ENCODE results near the gene SPECC1.
"Not testable (repeated sequence)": the region's sequence is repeated elsewhere in the genome, so short reads cannot be mapped to it uniquely, and the experiment has no call there.

Gene SPECC1

DNA sequence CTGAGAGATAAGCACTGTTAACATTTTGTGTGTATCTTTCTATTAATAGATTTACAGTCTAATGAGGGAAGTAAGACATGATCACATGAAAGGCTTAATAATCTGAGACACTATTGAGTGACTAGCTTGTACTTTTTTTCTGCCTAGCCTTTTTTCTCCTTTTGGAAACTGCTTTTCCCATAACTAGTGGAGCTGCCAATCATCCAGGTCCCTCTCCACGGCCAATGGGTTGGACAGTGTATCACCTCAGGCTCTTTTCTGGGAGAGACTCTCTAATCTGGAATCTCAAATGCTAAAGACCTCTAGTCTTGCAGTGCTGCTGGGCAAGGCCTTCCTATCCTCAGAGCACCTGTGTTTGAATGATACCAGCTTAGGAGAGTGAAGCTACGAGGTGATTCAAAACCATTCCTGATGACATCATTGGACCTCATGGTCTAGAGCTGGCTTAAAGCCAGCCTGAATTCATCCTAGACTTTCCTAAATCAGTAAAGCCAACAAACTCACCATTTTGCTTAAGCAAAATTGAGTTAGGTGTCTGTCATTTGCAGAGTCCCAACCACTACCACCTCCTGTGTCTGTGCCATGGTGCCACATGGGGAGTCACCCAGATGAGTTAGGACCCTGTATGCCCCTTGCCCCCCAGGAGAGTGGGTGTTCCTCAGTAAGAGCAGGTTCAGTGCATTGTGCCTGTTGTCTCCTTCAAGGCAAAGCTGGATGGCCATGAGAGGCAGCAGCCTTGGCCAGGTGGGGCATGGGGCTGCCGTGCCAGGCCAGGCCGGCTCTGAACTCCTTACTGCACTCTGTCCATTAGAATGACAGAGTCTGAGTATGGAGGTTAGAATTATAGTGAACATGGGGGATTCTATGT, 62.9 kb downstream of the SPECC1 start:
- DNase-seq = no peak

DNA sequence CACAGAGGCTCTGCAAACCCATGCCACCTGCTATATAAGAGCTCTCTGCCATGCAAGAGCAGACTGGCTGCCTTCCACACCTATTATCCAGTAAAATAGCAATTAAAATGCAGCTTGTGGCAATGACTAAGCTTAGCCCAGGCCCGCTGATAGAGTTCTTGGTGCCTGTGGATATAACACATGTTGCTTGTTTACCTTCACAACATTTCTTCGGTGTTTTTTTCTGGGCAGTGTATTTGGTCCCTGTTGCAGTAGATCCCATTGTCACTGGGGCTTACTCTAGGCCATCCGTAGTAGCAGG, 63.5 kb downstream of the SPECC1 start:
- DNase-seq = no peak

DNA sequence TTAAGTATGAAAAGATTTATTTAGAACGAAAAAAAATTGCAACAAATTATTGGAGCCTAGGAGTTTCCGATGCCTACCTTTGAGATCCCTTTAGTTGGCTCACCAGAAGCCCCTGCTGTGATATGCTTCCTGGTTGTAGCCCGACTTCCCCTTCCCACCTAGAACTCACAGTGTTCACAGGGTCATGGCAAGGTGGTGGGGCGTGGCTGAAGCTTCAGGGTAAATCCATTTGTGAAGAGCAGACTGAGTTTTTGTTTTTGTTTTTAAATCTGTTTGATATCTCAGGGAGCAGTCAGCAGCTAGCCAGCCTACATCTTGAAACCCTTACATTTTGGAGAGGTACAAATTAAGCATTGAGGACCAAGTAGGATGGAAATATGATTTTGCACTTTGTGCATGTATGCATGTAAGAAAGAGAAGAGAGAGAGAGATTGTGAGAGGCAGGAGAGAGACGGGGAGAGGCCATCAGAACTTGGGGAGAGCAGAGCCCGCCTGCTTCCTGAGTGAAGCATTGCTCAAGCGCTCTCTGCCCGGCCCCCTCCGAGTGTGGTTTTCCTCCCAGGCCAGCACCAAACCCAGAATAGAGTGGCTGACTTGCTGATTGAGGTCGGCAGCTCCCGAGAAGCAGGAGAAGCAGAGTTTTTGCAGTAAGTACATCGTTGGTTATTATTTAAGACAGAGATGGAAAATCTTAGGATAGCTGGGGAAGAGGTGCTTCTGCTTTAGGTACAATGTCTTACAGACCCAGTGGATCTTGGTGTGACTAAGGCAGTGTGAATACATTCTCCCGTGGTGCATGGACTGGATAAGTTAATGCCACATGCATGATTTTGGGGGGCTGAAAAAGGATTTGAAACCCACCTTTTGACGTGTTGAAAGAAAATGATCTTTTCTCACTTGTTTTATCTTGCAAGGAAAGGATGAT, 64.2 kb downstream of the SPECC1 start:
- peak; percentile 30 for DNase-seq

GRCh38 chr17:20074001-20074400, 64.8 kb downstream of the SPECC1 start:
- DNase-seq = no peak

GRCh38 chr17:20074489-20074888, 65.3 kb downstream of the SPECC1 start:
- no peak for DNase-seq

GRCh38 chr17:20076137-20076536, 67.0 kb downstream of the SPECC1 start:
- DNase-seq = not testable (repeated sequence)

- no peak for DNase-seq
Observed at GRCh38 chr17:20077978-20078685, 69.0 kb downstream of the SPECC1 start.

DNA sequence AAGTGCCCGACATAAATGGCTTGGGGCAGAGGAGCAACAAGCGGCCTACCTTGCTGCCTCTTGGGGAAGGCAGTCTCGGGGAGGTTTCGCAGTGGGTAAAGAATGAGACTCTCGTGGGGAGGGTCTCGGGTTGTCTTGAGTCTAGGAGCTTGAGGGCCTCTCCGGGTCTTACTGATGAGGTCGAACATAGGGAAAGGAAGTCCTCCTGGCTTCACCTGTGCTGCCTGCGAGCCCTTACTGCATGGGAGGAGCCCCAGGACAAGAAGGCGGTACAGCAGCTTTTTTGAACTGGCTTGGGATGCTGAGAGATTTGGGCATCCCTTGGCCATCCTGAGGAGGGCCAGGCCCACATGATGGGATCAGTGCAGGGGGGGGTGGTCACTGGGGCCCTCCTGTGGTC, 71.4 kb downstream of the SPECC1 start:
- DNase-seq = no peak

- no peak for DNase-seq
Observed at GRCh38 chr17:20083156-20083859, 74.1 kb downstream of the SPECC1 start.

DNA sequence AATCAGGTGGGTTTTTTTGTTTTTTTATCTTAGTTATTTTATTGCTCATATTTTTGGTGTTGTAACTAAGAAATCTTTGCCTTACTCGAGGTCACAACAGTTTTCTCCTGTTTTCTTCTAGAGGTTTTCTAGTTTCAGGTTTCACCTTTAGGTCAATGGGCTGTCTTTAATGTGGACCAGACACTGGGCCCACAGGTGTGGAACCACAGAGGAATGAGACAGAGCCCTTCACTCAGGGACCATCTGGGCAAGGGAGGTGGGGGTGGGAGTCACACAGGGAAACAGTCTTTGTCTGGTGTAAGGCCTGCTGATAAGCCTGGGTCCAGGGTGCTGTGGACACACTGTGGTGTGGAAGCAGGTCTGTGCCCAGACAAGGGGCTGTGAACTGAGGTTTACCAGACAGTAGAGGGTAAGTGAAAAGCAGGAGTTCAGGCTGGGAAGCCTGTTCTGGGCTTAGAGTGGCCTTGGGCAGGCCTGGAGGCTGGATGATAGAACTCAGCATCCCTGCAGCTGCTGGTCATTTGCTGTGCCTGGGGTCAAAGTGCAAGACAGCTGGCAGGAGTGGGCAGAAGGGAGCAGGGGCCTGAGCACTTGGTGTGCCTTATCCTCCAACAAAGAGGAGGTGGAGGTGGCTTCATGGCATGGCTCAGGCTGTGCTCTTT, 75.6 kb downstream of the SPECC1 start:
- DNase-seq = no peak

GRCh38 chr17:20085283-20085845, 76.2 kb downstream of the SPECC1 start:
- no peak for DNase-seq

GRCh38 chr17:20086416-20087076, 77.4 kb downstream of the SPECC1 start:
- no peak for DNase-seq

- no peak for DNase-seq
Observed at GRCh38 chr17:20087538-20088250, 78.5 kb downstream of the SPECC1 start.

DNA sequence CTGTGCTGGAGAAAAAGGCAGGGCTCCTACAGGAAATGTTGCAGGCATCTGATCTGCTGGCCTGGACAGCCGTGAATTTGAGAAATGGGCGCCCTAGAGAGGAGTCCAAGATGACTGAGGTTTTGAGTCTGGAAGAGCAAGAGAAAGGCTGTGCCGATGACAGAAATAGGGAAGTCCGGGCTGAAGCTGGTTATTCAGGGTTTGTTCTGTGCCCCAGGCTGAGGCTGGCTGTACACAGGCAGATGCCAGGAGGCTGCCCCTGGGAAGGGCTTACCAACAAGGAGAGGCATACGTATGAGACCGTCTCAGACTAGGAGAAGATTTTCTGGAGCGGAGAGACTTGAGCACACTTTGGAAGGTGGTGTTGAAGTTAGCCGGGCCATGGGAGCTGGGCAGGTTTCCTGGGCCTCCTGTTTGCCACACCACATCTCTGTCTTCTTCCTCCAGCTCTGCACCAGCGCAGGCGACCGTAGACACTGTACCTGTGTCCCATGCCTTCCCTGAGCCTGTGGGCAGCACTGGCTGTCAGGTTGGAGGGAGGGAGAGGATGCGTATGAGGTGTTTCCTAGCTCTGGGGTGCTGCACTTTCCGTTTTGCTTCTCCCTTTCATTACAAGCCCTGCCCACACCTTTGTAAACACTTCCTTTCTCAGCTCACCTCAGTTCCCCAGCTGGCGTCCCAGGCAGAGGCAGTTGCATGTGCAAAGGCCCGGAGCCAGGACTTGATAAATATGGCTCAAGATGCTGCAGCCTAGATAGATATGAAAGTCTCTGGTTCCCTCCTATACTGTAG, 80.8 kb downstream of the SPECC1 start:
- no peak for DNase-seq

DNA sequence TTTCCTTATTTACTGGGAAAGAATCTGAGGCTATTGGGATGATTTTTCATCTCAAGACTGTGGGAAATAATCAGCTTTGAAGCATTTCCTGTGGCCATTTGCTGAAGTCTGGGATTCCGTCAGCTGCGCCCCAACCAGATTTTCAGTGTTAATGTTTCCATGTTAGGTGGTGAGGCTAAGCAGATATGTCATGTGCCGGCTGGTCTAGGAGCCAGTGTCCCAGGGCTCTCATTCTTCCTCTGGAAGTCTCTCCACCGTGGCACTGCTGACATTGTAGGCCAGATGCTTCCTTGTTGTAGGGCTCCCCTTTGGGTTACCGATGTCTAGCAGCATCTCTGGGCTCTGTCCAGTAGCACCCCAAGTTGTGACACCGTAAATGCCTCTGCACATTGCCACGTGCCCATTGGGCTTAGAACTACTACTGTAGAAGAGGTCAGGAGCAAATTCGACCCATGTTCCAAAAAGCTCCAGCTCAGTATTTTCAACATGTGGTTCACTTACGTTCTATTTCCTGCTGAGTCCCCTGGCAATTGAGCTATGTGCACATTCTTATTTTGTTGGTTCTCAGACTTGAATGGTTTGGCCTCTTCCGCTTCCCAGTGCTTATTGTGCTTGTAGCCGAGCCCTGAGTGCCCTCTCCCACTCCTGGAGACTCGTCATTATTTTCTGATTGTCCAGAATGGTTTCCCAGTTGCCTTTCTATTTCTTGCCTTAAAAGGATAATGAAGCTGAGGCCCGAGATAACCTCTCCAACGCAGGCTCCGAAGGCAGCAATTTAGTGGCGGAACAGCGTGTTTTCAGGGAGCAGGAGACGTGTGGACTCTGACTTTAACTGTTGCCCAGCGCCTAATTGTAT, 82.2 kb downstream of the SPECC1 start:
- DNase-seq = no peak

DNA sequence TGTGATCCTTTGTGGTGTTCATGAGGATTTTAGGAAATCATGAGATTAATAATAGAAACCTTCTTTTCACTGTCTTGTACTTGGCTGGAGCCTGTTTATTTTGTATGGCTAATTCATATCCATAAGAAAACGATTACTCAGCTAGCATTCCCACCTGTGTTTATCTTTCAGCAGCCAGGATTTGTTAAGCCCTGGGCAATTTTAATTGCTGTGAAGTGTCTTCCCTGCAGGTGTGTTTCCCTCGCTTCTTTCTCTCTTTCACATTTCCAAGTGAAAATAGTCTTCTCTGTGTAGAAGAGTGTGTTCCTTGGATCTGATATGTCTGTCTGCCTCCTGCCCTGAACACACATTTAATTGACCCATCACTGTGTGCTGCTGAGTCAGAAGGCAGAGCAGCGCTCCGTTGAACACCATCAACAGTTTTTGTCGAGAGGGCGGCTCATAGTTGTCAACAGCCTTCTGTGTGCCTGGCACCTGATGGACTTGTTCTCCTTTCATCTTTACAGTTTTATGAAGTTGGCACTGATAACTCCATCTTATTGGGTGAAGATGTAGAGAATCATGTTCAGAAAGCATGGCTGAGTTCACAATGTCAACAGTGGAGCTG, 83.2 kb downstream of the SPECC1 start:
- DNase-seq = no peak

GRCh38 chr17:20092973-20093626, 83.9 kb downstream of the SPECC1 start:
- DNase-seq = no peak

- no peak for DNase-seq
Observed at GRCh38 chr17:20094777-20095176, 85.6 kb downstream of the SPECC1 start.
